B cell (primary cell): Measurements from ENCODE around the gene ARL16.

Experiments used
- EZH2 ChIP-seq: IDR thresholded peaks from 2 replicates; pipeline ENCODE4 v1.6.1; 2012; ENCODE audit warnings: borderline replicate concordance, low read depth, mild to moderate bottlenecking, moderate library complexity, low read length; ENCODE audit not compliant: insufficient read depth, poor library complexity, severe bottlenecking
- TF ChIP-seq, protein P1 (sequence below): fragments of 200-600 bp; IDR thresholded peaks from one replicate; pipeline ENCODE4 v1.8.0; 2022; ENCODE audit warnings: antibody characterized with exemption, mild to moderate bottlenecking

DNA sequence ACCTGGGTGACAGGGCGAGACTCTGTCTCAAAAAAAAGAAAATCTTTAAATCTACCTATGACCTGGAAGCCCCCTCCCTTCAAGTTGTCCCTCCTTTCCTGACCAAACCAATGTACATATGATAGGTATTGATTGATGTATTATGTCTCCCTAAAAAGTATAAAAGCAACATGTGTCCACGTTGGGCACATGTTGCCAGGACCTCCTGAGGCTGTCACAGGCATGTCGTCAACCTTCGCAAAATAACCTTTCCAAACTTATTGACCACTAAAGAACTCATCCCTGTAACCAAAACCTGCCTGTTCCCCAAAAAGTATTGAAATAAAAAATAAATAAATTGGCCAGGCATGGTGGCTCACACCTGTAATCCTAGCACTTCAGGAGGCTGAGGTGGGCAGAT, 21.6 kb downstream of the ARL16 start:
- TF ChIP-seq, protein P1, sequence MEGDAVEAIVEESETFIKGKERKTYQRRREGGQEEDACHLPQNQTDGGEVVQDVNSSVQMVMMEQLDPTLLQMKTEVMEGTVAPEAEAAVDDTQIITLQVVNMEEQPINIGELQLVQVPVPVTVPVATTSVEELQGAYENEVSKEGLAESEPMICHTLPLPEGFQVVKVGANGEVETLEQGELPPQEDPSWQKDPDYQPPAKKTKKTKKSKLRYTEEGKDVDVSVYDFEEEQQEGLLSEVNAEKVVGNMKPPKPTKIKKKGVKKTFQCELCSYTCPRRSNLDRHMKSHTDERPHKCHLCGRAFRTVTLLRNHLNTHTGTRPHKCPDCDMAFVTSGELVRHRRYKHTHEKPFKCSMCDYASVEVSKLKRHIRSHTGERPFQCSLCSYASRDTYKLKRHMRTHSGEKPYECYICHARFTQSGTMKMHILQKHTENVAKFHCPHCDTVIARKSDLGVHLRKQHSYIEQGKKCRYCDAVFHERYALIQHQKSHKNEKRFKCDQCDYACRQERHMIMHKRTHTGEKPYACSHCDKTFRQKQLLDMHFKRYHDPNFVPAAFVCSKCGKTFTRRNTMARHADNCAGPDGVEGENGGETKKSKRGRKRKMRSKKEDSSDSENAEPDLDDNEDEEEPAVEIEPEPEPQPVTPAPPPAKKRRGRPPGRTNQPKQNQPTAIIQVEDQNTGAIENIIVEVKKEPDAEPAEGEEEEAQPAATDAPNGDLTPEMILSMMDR = no peak
- TF ChIP-seq EZH2 = no peak
